Panc1 (cell line): ENCODE measurements around the gene NINL. TPM values are rescaled to one million over a fixed set of nuclear protein-coding genes. Genes with fewer than 3 reads are reported as not detected.

Experiments used
- total RNA-seq: library from RNA; stranded (reverse); gene quantifications from one replicate; pipeline ENCODE4 v1.2.1, GENCODE V29; 2021; ENCODE audit not compliant: unreplicated experiment

NINL gene
- total RNA-seq, 1 experiment from 2014 or later: 25.0 TPM

Other genes starting within 250 kb of the NINL start
- gene ABHD12, start 194.7 kb downstream of the NINL start, total RNA-seq: 90.9 TPM
- gene GINS1, start 177.9 kb downstream of the NINL start, total RNA-seq: 36.0 TPM
- gene NANP, start 38.5 kb upstream of the NINL start, total RNA-seq: 7.3 TPM
- gene ZNF337, start 111.3 kb upstream of the NINL start, total RNA-seq: 9.1 TPM